GM12878 (cell line): Measurements from ENCODE around the gene ZNF341. TPM values are rescaled to one million over a fixed set of nuclear protein-coding genes. Genes with fewer than 3 reads are reported as not detected.

Experiments used
- ATAC-seq: fragments of 200-7000 bp; cut with Tn5 transposase; 3 replicates; pipeline ENCODE4 v1.9.1; 2020; ENCODE audit warnings: mild to moderate bottlenecking, moderate library complexity
- BruUV-seq: library from RNA; stranded (reverse); fragments of 400-500 nt; replicated peaks from 2 replicates; lab custom pipeline; 2021; lab: Mats Ljungman, UMichigan
- CTCF ChIA-PET: fragments of 300-600 bp; sonication (Branson Sonifier 250); formaldehyde crosslinking; extraction: SDS; loops from one replicate; lab custom pipeline; 2021; ENCODE audit warnings: inconsistent platforms; lab: Yijun Ruan, JAX
- POLR2A ChIA-PET: fragments of 350-600 bp; formaldehyde crosslinking; extraction: SDS; loops from one replicate; lab custom pipeline; 2021; ENCODE audit warnings: inconsistent platforms; lab: Charles Lee
- RAD21 ChIA-PET: fragments of 300-600 bp; sonication (Branson Sonifier 250); formaldehyde crosslinking; loops from one replicate; lab custom pipeline; 2023; ENCODE audit warnings: antibody characterized with exemption; ENCODE audit not compliant: unreplicated experiment; lab: Charles Lee
- SMC1A ChIA-PET: fragments of 300-600 bp; sonication (Branson Sonifier 250); formaldehyde crosslinking; loops from one replicate; lab custom pipeline; 2023; ENCODE audit not compliant: unreplicated experiment, uncharacterized antibody; lab: Charles Lee
- DNase-seq: peaks from one replicate; pipeline ENCODE4 v3.0.0-alpha.2; 2011; ENCODE audit warnings: low read depth, low spot score
- FAIRE-seq: peaks from 3 replicates; lab custom pipeline; 2011; peaks lifted over from hg19 to GRCh38; lab: Jason Lieb, UNC
- H2AFZ ChIP-seq: 2 replicates; pipeline ENCODE4 v1.6.0; 2011; ENCODE audit warnings: low read depth, low read length, control low read depth; ENCODE audit not compliant: control insufficient read depth
- H3K27ac ChIP-seq: 2 replicates; pipeline ENCODE4 v1.5.1; 2011; ENCODE audit warnings: control low read depth; ENCODE audit not compliant: control insufficient read depth, insufficient read depth
- H3K27me3 ChIP-seq, 2 experiments: replicated peaks in 1 of 2; 2 replicates each; pipeline versions ENCODE4 v1.6.0 to v1.6.1; 2011; ENCODE audit warnings: low read length in 1 of 2; ENCODE audit not compliant: control insufficient read depth in 2 of 2, insufficient read depth in 2 of 2
- H3K36me3 ChIP-seq, 2 experiments: 2 replicates each; pipeline ENCODE4 v1.5.1; 2011; ENCODE audit warnings: low read length in 1 of 2; ENCODE audit not compliant: control insufficient read depth in 2 of 2, insufficient read depth in 2 of 2
- H3K4me1 ChIP-seq: 2 replicates; pipeline ENCODE4 v1.6.1; 2011; ENCODE audit warnings: mild to moderate bottlenecking, low read length, moderate library complexity, mixed read lengths; ENCODE audit not compliant: control insufficient read depth, insufficient read depth
- H3K4me2 ChIP-seq: 2 replicates; pipeline ENCODE4 v1.6.0; 2011; ENCODE audit warnings: control low read depth; ENCODE audit not compliant: control insufficient read depth, insufficient read depth
- H3K4me3 ChIP-seq: fragments of 200-600 bp; sonication (generic); 2 replicates; pipeline ENCODE4 v1.5.1; 2016
- H3K79me2 ChIP-seq: 2 replicates; pipeline ENCODE4 v1.6.0; 2011; ENCODE audit warnings: low read length; ENCODE audit not compliant: control insufficient read depth, insufficient read depth
- H3K9ac ChIP-seq: 2 replicates; pipeline ENCODE4 v1.8.0; 2011; ENCODE audit warnings: low read length, control low read depth, mixed read lengths; ENCODE audit not compliant: control insufficient read depth, insufficient read depth
- H3K9me3 ChIP-seq: replicated peaks from 3 replicates; pipeline ENCODE4 v1.5.1; 2011; ENCODE audit warnings: mild to moderate bottlenecking, low read length; ENCODE audit not compliant: control insufficient read depth, insufficient read depth
- H4K20me1 ChIP-seq: 2 replicates; pipeline ENCODE4 v1.6.0; 2011; ENCODE audit not compliant: control insufficient read depth, insufficient read depth
- CHD1 ChIP-seq: IDR thresholded peaks from 2 replicates; pipeline ENCODE4 v1.6.1; 2012; ENCODE audit warnings: low read depth, low read length, improper control_type of control experiment
- EZH2 ChIP-seq: IDR thresholded peaks from 2 replicates; pipeline ENCODE4 v1.6.1; 2012; ENCODE audit warnings: low read depth, mild to moderate bottlenecking, control low read depth, inconsistent platforms, low read length, borderline replicate concordance; ENCODE audit not compliant: control insufficient read depth
- IKZF1 ChIP-seq: fragments of 450-650 bp; conservative IDR thresholded peaks from 2 replicates; pipeline ENCODE4 v1.6.1; 2017; ENCODE audit warnings: antibody characterized with exemption, mild to moderate bottlenecking
- JUND ChIP-seq: IDR thresholded peaks from 2 replicates; pipeline ENCODE4 v1.6.1; 2012; ENCODE audit warnings: low read depth, mild to moderate bottlenecking, low read length, improper control_type of control experiment, moderate library complexity
- MYC ChIP-seq: IDR thresholded peaks from 2 replicates; pipeline ENCODE4 v1.6.1; 2011; ENCODE audit warnings: mild to moderate bottlenecking, low read length, moderate library complexity, inconsistent platforms; ENCODE audit not compliant: insufficient read depth, insufficient replicate concordance, insufficient read length, severe bottlenecking
- NFYA ChIP-seq: IDR thresholded peaks from 2 replicates; pipeline ENCODE4 v1.6.1; 2011; ENCODE audit warnings: low read depth, mild to moderate bottlenecking, low read length, improper control_type of control experiment, borderline replicate concordance
- RBBP5 ChIP-seq: fragments of 200-600 bp; sonication (generic); conservative IDR thresholded peaks from 2 replicates; pipeline ENCODE4 v1.6.1; 2016
- SIN3A ChIP-seq: IDR thresholded peaks from 2 replicates; pipeline ENCODE4 v1.6.1; 2012; ENCODE audit warnings: low read depth, low read length, improper control_type of control experiment
- ZBED1 ChIP-seq: IDR thresholded peaks from 2 replicates; pipeline ENCODE4 v1.6.1; 2016; ENCODE audit warnings: borderline replicate concordance
- ZNF592 ChIP-seq: fragments of 450-650 bp; IDR thresholded peaks from 2 replicates; pipeline ENCODE4 v1.6.1; 2017; ENCODE audit warnings: mild to moderate bottlenecking, moderate library complexity
- ZZZ3 ChIP-seq: IDR thresholded peaks from 2 replicates; pipeline ENCODE4 v1.6.1; 2011; ENCODE audit warnings: low read depth; ENCODE audit not compliant: control insufficient read depth, insufficient read length
- WGBS: methylation state at CpG from one replicate; pipeline ENCODE4 v1.1.6; 2016; ENCODE audit warnings: low lambda C conversion rate; ENCODE audit not compliant: insufficient replicate concordance, insufficient coverage; ENCODE audit errors: missing lambda C conversion rate; 5-methylcytosine and 5-hydroxymethylcytosine counted together
- in situ Hi-C: fragments of 300-500 bp; cut with MboI; formaldehyde crosslinking; loops from 9 replicates; pipeline ENCODE4 v1.14.3; 2018; ENCODE audit warnings: mixed read lengths
- intact Hi-C: fragments of 100-400 bp; cut with micrococcal nuclease; formaldehyde crosslinking; loops from one replicate; pipeline ENCODE4 v1.14.2; 2022; ENCODE audit not compliant: unreplicated experiment
- polyA plus RNA-seq, 11 experiments: library from polyadenylated mRNA; depleted of rRNA in 4 of 11; unstranded in 6 of 11; stranded (reverse) in 5 of 11; fragments of >200 nt; fragmentation: Nextera tagmentation in 4 of 11; fragmentation: Illumina TruSeq in 1 of 11; extraction: Ambion mirVana in 4 of 11; extraction: Trizol in 1 of 11; gene quantifications; 1 replicate in 1 of 11; 2 replicates in 10 of 11; pipeline versions ENCODE4 v1.2.1 to v1.2.3, GENCODE V29; 2011 to 2016; ENCODE audit warnings: inconsistent platforms in 2 of 11, missing spikeins in 2 of 11, low read depth in 1 of 11
- total RNA-seq, 4 experiments: library from RNA; depleted of rRNA in 3 of 4; stranded (reverse); fragments of >200 nt in 3 of 4; fragmentation: Illumina TruSeq in 1 of 4; extraction: Trizol in 1 of 4; gene quantifications; 2 replicates each; pipeline versions ENCODE4 v1.2.1 to v1.2.3, GENCODE V29; 2013 to 2021
- TF ChIP-seq, protein P1 (sequence below): IDR thresholded peaks from 2 replicates; pipeline ENCODE4 v1.6.1; 2011; ENCODE audit warnings: low read depth, mild to moderate bottlenecking, low read length, moderate library complexity, borderline replicate concordance; ENCODE audit errors: extremely low read depth
- TF ChIP-seq, protein P2 (sequence below): IDR thresholded peaks from 2 replicates; pipeline ENCODE4 v1.6.1; 2012; ENCODE audit warnings: low read depth, low read length, improper control_type of control experiment
- TF ChIP-seq, protein P3 (sequence below): fragments of 450-650 bp; IDR thresholded peaks from 2 replicates; pipeline ENCODE4 v1.6.1; 2017; ENCODE audit warnings: mild to moderate bottlenecking
- TF ChIP-seq, protein P4 (sequence below): IDR thresholded peaks from 2 replicates; pipeline ENCODE4 v1.6.1; 2012; ENCODE audit warnings: low read depth, low read length, improper control_type of control experiment

ZNF341 gene
- total and polyA plus RNA-seq, 10 of the 15 experiments (the other 5 are each of a cell fraction or from before 2014, with no cell fraction given): 0.18 to 5.0 (median 2.6) TPM

DNA sequence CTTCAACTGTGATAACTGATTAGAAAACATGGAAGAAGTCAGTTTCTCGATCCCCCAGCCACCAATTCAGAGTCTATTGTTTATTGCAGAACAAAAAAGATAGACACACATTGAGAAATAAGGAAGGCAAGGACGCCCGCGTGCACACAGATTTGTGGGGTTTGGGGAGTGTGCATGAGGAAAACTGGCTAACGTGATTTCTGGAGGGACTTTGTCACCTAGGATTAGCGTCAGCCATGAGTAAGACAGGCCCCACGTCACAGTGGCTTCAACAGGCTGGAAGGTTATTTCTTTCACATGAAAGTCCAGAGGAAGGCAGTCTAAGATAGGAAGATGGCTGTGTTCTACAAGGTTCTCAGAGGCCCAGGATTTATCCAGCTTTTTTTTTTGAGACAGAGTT, 7.7 kb downstream of the ZNF341 start (continued):
- TF ChIP-seq, protein P1, sequence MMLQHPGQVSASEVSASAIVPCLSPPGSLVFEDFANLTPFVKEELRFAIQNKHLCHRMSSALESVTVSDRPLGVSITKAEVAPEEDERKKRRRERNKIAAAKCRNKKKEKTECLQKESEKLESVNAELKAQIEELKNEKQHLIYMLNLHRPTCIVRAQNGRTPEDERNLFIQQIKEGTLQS: no peak

DNA sequence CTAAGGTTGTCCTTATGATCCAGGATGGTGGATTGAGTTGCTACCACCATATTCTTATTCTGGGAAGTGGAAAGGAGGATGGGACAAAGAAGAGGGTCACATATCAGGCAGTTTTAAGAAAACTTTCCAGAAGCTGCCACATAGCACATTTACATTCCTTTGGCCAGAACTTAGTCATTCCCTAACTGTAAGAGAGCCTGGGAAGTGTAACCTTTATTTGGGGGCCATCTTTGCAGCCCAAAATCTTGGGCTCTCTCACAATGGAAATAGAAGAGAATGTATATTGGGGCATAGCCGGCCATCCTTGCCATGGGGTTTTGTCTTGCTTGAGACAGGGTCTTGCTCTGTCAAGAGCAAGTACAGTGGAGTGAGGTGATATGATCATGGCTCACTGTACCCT, 8.4 kb downstream of the ZNF341 start:
- Histone ChIP-seq H3K27me3 (no peaks in the 10 kb centered on the region), H3K4me3 (no peak overlapping the region), H3K9me3 (peaks cover 7% of the 10 kb centered on the region), H3K79me2 (no peaks in the 10 kb centered on the region), H3K4me1 (no peaks in the 10 kb centered on the region), H4K20me1 (no peaks in the 10 kb centered on the region), H3K4me2 (no peak overlapping the region), H3K27ac (no peak overlapping the region), H2AFZ (no peak overlapping the region), H3K36me3 (peaks cover 0 to 2% of the 10 kb centered on the region in 2 experiments; a peak in 1 of 4 replicates), H3K9ac (no peak overlapping the region)
- ATAC-seq (no peak), FAIRE-seq (no peak), DNase-seq (no peak)
- RAD21 ChIA-PET: no interaction called here
- intact Hi-C loops (no loop called here), in situ Hi-C loops (no loop called here)
- BruUV-seq: no TSS peak
- POLR2A ChIA-PET: no interaction called here
- CTCF ChIA-PET: interaction anchor here (0.7 kb wide), 1 partner anchor 31 kb away, joined by 3 read pairs; no protein-coding TSS in a partner anchor
- 93% methylated on average over 1 of the region's 1 CpG for WGBS
- SMC1A ChIA-PET: no interaction called here
- TF ChIP-seq IKZF1 (no peak), ZBED1 (no peak), MYC (no peak), RBBP5 (no peak), EZH2 (no peak), SIN3A (no peak), ZNF592 (no peak), NFYA (no peak), ZZZ3 (no peak), CHD1 (no peak), JUND (no peak)
- TF ChIP-seq, protein P2, sequence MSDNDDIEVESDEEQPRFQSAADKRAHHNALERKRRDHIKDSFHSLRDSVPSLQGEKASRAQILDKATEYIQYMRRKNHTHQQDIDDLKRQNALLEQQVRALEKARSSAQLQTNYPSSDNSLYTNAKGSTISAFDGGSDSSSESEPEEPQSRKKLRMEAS: no peak
- TF ChIP-seq, protein P3, sequence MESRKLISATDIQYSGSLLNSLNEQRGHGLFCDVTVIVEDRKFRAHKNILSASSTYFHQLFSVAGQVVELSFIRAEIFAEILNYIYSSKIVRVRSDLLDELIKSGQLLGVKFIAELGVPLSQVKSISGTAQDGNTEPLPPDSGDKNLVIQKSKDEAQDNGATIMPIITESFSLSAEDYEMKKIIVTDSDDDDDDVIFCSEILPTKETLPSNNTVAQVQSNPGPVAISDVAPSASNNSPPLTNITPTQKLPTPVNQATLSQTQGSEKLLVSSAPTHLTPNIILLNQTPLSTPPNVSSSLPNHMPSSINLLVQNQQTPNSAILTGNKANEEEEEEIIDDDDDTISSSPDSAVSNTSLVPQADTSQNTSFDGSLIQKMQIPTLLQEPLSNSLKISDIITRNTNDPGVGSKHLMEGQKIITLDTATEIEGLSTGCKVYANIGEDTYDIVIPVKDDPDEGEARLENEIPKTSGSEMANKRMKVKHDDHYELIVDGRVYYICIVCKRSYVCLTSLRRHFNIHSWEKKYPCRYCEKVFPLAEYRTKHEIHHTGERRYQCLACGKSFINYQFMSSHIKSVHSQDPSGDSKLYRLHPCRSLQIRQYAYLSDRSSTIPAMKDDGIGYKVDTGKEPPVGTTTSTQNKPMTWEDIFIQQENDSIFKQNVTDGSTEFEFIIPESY: no peak
- TF ChIP-seq, protein P4, sequence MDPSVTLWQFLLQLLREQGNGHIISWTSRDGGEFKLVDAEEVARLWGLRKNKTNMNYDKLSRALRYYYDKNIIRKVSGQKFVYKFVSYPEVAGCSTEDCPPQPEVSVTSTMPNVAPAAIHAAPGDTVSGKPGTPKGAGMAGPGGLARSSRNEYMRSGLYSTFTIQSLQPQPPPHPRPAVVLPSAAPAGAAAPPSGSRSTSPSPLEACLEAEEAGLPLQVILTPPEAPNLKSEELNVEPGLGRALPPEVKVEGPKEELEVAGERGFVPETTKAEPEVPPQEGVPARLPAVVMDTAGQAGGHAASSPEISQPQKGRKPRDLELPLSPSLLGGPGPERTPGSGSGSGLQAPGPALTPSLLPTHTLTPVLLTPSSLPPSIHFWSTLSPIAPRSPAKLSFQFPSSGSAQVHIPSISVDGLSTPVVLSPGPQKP: no peak
